ENCODE results near the gene PIK3C3.

DNA sequence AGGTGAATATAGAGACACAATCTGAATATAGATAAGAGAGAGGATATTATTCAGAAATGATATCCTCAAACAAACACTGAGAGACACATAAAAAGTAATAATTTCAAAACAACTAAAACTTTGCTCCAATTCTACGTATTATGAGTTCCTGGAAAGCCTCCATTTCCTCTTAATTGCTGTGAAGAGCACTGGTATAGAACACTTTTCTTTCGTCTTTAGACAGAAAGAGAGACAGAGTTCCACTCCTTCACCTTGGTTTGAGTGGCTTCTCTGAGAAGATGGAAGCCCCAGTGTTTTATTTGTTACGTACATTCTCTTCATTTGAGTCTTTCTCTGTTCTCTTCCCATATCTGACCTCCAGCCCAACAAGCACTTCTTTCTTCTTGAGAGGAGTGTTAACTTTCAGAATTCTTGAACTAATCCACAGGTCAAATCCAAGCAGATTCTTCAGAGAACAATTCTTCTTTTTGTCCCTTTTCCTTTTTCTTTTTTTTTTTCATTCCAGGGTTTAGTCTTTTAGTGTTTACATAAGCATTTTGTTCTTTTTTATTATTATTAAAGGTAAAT is 6.4 kb upstream of the PIK3C3 start:
- TF ChIP-seq CTCF (IDR thresholded peaks at IDR 0.05) (no peak), POLR2A (IDR thresholded peaks at IDR 0.05) (no peak)
